GM12878 (cell line): ENCODE results near the gene GPRASP2.
"Not testable (repeated sequence)": the region's sequence is repeated elsewhere in the genome, so short reads cannot be mapped to it uniquely, and the experiment has no call there.

Source experiments
- BCL11A ChIP-seq: IDR thresholded peaks from 2 replicates; pipeline ENCODE4 v1.6.1; 2011; ENCODE audit warnings: low read depth, low read length
- JUNB ChIP-seq: IDR thresholded peaks from 2 replicates; pipeline ENCODE4 v1.6.1; 2016; ENCODE audit warnings: antibody characterized with exemption, mild to moderate bottlenecking
- MYC ChIP-seq: IDR thresholded peaks from 2 replicates; pipeline ENCODE4 v1.6.1; 2011; ENCODE audit warnings: mild to moderate bottlenecking, low read length, moderate library complexity, inconsistent platforms; ENCODE audit not compliant: insufficient read depth, insufficient replicate concordance, insufficient read length, severe bottlenecking
- POLR2A ChIP-seq: IDR thresholded peaks from 2 replicates; pipeline ENCODE4 v1.6.1; 2011; ENCODE audit warnings: low read depth, mild to moderate bottlenecking, low read length
- POLR2AphosphoS5 ChIP-seq: IDR thresholded peaks from 2 replicates; pipeline ENCODE4 v1.6.1; 2011; ENCODE audit warnings: mild to moderate bottlenecking, low read length, inconsistent platforms
- RAD21 ChIP-seq: IDR thresholded peaks from 2 replicates; pipeline ENCODE4 v1.6.1; 2011; ENCODE audit warnings: mild to moderate bottlenecking, low read depth, low read length, moderate library complexity; ENCODE audit not compliant: insufficient read depth
- SIN3A ChIP-seq: IDR thresholded peaks from 2 replicates; pipeline ENCODE4 v1.6.1; 2012; ENCODE audit warnings: low read depth, low read length, improper control_type of control experiment
- SIX5 ChIP-seq: IDR thresholded peaks from 2 replicates; pipeline ENCODE4 v1.6.1; 2011; ENCODE audit warnings: mild to moderate bottlenecking, low read depth, low read length, moderate library complexity; ENCODE audit not compliant: severe bottlenecking
- TCF12 ChIP-seq: IDR thresholded peaks from 2 replicates; pipeline ENCODE4 v1.6.1; 2011; ENCODE audit warnings: low read depth, mild to moderate bottlenecking, low read length
- TF ChIP-seq, protein P1 (sequence below): IDR thresholded peaks from 2 replicates; pipeline ENCODE4 v1.6.1; 2011; ENCODE audit warnings: low read depth, mild to moderate bottlenecking, low read length, moderate library complexity, borderline replicate concordance; ENCODE audit errors: extremely low read depth
- TF ChIP-seq, protein P2 (sequence below), 3 experiments: IDR thresholded peaks in 2 of 3; conservative IDR thresholded peaks in 1 of 3; 2 replicates each; pipeline ENCODE4 v1.5.1; 2011; ENCODE audit warnings: low read depth in 3 of 3, low read length in 3 of 3, mild to moderate bottlenecking in 3 of 3, control low read depth in 2 of 3, moderate library complexity in 2 of 3, inconsistent platforms in 1 of 3, mixed read lengths in 1 of 3; ENCODE audit not compliant: control insufficient read depth in 2 of 3, insufficient read depth in 1 of 3; ENCODE audit errors: extremely low read depth in 1 of 3

DNA sequence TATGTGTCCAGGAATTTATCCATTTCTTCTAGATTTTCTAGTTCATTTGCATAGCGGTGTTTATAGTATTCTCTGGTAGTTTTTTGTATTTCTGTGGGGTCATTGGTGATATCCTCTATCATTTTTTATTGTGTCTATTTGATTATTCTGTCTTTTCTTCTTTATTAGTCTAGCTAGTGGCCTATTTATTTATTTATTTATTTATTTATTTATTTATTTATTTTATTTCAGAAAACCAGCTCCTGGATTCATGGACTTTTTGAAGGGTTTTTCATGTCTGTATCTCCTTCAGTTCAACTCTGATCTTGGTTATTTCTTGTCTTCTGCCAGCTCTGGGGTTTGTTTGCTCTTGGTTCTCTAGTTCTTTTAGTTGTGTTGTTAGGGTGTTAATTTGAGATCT lies 34.8 kb upstream of the GPRASP2 start:
- TF ChIP-seq POLR2A, TCF12, JUNB, POLR2AphosphoS5, SIX5, RAD21, BCL11A, SIN3A, MYC: not testable (repeated sequence)
- TF ChIP-seq, protein P1, sequence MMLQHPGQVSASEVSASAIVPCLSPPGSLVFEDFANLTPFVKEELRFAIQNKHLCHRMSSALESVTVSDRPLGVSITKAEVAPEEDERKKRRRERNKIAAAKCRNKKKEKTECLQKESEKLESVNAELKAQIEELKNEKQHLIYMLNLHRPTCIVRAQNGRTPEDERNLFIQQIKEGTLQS = not testable (repeated sequence)
- TF ChIP-seq, protein P2, sequence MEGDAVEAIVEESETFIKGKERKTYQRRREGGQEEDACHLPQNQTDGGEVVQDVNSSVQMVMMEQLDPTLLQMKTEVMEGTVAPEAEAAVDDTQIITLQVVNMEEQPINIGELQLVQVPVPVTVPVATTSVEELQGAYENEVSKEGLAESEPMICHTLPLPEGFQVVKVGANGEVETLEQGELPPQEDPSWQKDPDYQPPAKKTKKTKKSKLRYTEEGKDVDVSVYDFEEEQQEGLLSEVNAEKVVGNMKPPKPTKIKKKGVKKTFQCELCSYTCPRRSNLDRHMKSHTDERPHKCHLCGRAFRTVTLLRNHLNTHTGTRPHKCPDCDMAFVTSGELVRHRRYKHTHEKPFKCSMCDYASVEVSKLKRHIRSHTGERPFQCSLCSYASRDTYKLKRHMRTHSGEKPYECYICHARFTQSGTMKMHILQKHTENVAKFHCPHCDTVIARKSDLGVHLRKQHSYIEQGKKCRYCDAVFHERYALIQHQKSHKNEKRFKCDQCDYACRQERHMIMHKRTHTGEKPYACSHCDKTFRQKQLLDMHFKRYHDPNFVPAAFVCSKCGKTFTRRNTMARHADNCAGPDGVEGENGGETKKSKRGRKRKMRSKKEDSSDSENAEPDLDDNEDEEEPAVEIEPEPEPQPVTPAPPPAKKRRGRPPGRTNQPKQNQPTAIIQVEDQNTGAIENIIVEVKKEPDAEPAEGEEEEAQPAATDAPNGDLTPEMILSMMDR (IDR thresholded peaks at IDR 0.05 in 2 of 3, conservative IDR thresholded peaks at IDR 0.05 in 1 of 3; ENCODE audit: control insufficient read depth in 2 of 3, extremely low read depth in 1 of 3, insufficient read depth in 1 of 3, low read depth in 3 of 3, low read length in 3 of 3) = not testable (repeated sequence)
